Uterus (tissue), 2 donors: ENCODE results near the gene VKORC1.

Experiments used
- CTCF ChIP-seq, 4 experiments: fragments of 200-600 bp in 2 of 4; fragments of 450-650 bp in 2 of 4; sonication (generic) in 2 of 4; IDR thresholded peaks; one replicate each; pipeline ENCODE4 v1.5.1; 2016 to 2019; ENCODE audit warnings: antibody characterized with exemption in 4 of 4, mild to moderate bottlenecking in 2 of 4, moderate library complexity in 1 of 4
- POLR2A ChIP-seq, 2 donors: fragments of 450-650 bp; IDR thresholded peaks; one replicate each; pipeline ENCODE4 v1.6.1; 2016; ENCODE audit warnings: antibody characterized with exemption in 2 of 2, mild to moderate bottlenecking in 1 of 2, moderate library complexity in 1 of 2

DNA sequence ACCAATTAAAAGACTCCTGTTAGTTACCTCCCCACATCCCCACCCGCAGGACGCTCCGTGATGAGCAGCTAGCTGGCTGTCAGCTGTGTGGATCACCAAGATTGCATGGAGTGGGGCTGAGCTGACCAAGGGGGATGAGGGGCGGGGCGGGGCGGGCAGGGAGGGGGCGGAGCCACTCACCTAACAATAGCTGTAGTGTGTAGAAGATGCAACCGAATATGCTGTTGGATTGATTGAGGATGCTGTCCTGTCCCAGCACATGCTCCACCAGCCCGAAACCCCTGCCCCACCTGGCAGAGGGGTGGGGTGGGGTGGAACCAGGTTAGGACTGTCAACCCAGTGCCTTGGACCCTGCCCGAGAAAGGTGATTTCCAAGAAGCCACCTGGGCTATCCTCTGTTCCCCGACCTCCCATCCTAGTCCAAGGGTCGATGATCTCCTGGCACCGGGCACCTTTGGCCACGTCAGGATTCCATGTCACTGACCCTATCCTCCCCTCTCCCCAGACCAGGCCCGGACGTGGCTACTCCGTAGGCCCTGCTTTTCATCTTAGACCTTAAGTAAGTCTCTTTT, 1.4 kb downstream of the VKORC1 start:
- TF ChIP-seq CTCF (IDR thresholded peaks at IDR 0.05) (no peak), POLR2A (IDR thresholded peaks at IDR 0.05) (no peak)
